Lower lobe of right lung (tissue), 2 donors: ENCODE measurements around the gene BTNL9. TPM values are rescaled to one million over a fixed set of nuclear protein-coding genes. Genes with fewer than 3 reads are reported as not detected.

Experiments used
- ATAC-seq, 2 donors: fragments of 200-7000 bp; cut with Tn5 transposase; one replicate each; pipeline ENCODE4 v1.9.1; 2020 to 2022; ENCODE audit warnings: mild to moderate bottlenecking in 2 of 2, moderate library complexity in 2 of 2
- DNase-seq: peaks from one replicate; pipeline ENCODE4 v3.0.0-alpha.2; 2020
- H3K27ac ChIP-seq: fragments of 200-600 bp; one replicate; pipeline ENCODE4 v1.8.0; 2022
- H3K27me3 ChIP-seq: fragments of 200-600 bp; one replicate; pipeline ENCODE4 v1.8.0; 2022; ENCODE audit warnings: low read depth
- H3K36me3 ChIP-seq: fragments of 200-600 bp; one replicate; pipeline ENCODE4 v1.8.0; 2022; ENCODE audit warnings: mild to moderate bottlenecking
- H3K4me1 ChIP-seq: fragments of 200-600 bp; one replicate; pipeline ENCODE4 v1.8.0; 2022
- H3K4me3 ChIP-seq: fragments of 200-600 bp; one replicate; pipeline ENCODE4 v1.8.0; 2022; ENCODE audit warnings: mild to moderate bottlenecking
- H3K9me3 ChIP-seq: fragments of 200-600 bp; one replicate; pipeline ENCODE4 v1.8.0; 2022
- CTCF ChIP-seq: fragments of 200-600 bp; IDR thresholded peaks from one replicate; pipeline ENCODE4 v1.8.0; 2022; ENCODE audit warnings: antibody characterized with exemption, mild to moderate bottlenecking
- intact Hi-C: fragments of 100-400 bp; cut with DNase I; formaldehyde crosslinking; loops from one replicate; pipeline ENCODE4 v1.11.0; 2022
- total RNA-seq: library from RNA; stranded (reverse); fragmentation: NEBNext Ultra II Directional; extraction: Animal tissue kit (Norgen Biotek cat#: 25700); gene quantifications from one replicate; pipeline ENCODE4 v1.2.1, GENCODE V29; 2021
- donor health status: DM: no; HTN: yes; CAD: no; lungs with severe emphysema.

Gene BTNL9
- total RNA-seq, 1 donor from 2014 or later: 125 TPM

DNA sequence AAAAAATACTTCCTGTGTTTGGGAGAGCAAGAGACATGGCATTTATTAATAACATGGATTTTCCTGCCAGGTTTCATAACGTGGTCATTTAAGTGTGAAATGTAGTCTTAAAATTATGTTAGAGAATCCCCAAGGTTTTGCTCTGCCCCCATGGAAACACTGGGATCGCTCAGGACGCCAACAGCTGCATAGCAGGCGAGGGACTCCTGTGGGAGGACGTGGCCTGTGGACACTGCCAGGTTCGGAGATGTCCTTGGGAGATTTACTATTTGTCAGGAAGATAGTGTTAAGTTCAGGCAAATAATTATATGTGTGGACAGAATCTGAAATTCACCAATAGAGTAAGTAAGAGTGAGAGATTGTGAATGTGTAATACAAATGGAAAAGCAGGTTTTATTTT, 977 bp downstream of the BTNL9 start:
- no peak for TF ChIP-seq CTCF
- ATAC-seq (no peak), DNase-seq (no peak)
- Histone ChIP-seq H3K27me3 (peaks cover 14% of the 10 kb centered on the region), H3K4me1 (peaks cover 5% of the 10 kb centered on the region), H3K4me3 (peak overlapping the region; percentile 47), H3K9me3 (no peaks in the 10 kb centered on the region), H3K36me3 (no peaks in the 10 kb centered on the region), H3K27ac (peak overlapping the region; percentile 81)
- intact Hi-C loops: no loop called here

GRCh38 chr5:181042036-181042713, 2.1 kb downstream of the BTNL9 start:
- DNase-seq (no peak), ATAC-seq (no peak)
- TF ChIP-seq CTCF: no peak
- Histone ChIP-seq H3K27ac (peak overlapping the region; percentile 81), H3K36me3 (no peaks in the 10 kb centered on the region), H3K9me3 (no peaks in the 10 kb centered on the region), H3K27me3 (peaks cover 19% of the 10 kb centered on the region), H3K4me1 (peaks cover 5% of the 10 kb centered on the region), H3K4me3 (peak overlapping the region; percentile 47)
- intact Hi-C loops: no loop called here

DNA sequence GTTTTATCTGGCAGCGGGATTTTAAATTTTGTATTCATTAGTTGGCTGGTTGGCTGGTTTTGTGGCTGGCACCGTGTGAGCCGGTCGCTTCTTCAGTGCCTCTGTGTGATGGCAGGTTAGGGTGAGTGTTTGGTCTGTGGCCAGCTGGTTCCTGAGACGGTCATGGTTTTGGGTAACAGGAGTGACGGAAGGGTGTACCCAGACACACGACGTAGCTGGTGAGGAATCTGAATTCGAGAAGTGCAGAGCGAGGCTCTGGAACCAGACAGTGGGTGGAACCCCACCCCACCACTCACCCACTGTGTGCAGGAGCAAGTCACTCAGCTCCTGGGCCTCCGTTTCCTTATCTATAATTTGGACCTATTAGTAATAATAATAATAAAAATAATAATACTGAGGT, 2.7 kb downstream of the BTNL9 start:
- peak overlapping the region; percentile 47 for H3K4me3 ChIP-seq
- no peak for TF ChIP-seq CTCF
- intact Hi-C loops: no loop called here

DNA sequence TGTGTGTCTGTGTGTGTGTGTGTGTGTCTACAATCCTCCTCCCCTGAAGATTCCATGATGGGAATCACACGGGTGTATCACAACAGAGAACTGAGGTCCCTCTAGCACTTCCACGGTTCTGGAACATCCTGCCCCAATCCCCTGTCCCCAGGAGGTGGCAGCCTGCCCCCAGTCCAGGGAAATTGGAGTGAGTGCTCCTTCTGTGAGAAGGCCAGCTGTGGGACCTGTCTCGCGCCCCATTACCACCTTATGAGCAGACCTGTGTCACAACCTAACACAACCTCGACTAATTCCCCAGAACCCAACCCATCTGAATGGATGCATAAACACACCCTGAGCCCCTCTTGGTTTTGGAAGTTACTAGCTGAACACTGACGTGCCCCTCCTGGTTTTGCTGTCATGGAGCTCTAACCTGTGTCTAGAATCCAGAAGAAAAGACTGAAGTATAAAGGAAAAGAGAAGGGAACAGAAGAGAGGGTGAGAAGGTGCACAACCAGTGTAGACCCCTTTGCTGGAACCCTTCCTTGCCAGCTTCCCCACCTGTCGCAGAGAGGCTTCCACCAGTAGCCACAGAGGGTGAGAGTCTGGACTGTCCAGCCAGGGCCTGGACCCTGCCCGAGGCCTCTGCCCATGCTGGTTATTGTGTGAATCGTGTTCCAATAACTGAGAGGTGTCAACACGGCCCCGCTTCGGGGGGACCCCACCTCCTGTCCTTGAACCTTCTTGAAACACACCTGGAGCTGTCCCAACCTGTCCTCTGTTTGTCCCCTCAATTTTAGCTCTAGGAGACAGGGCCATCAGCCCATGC, 3.4 kb downstream of the BTNL9 start:
- H3K36me3 ChIP-seq: no peaks in the 10 kb centered on the region
- H3K27me3 ChIP-seq: peaks cover 31% of the 10 kb centered on the region
- intact Hi-C loops: no loop called here
- H3K4me1 ChIP-seq: peaks cover 5% of the 10 kb centered on the region
- no peak for TF ChIP-seq CTCF
- H3K9me3 ChIP-seq: no peaks in the 10 kb centered on the region
- ATAC-seq (peak; percentile 20 to 35), DNase-seq (no peak)
- H3K4me3 ChIP-seq: peak overlapping the region; percentile 47
- peak overlapping the region; percentile 79 for H3K27ac ChIP-seq

More for the DNA sequence above, 2.7 kb downstream of the BTNL9 start:
- H3K9me3 ChIP-seq: no peaks in the 10 kb centered on the region
- DNase-seq (no peak), ATAC-seq (no peak)
- H3K36me3 ChIP-seq: no peaks in the 10 kb centered on the region
- H3K4me1 ChIP-seq: peaks cover 5% of the 10 kb centered on the region
- peaks cover 23% of the 10 kb centered on the region for H3K27me3 ChIP-seq
- H3K27ac ChIP-seq: peak overlapping the region; percentile 81

DNA sequence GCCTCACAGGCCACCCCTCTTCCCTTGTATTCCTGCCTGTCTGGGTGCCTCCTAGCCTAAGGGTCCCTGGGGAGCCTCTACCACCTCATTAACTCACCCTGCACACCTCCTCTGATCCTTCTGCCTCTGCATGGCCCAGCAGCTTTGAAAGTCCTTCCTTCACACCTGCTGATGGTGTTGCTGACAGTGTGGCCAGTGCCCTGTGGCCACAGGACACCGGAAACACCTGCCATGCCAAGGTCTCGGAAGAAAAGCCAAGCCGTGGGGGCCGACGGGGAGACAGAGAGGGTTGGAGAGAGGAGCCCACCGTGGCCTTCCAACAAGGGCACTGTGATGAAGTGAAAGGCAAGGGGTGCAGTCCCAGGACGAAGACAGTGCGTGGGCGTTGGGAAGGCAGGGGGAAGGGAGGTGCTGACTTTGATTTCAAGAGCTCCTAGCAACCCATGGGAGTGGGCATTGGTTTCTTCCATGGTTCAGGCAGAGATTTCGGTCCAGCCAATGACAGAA, 4.1 kb downstream of the BTNL9 start:
- no peak for TF ChIP-seq CTCF
- intact Hi-C loops: no loop called here
- ATAC-seq (no peak), DNase-seq (no peak)
- Histone ChIP-seq H3K4me1 (peaks cover 5% of the 10 kb centered on the region), H3K27ac (peak overlapping the region; percentile 79), H3K9me3 (no peaks in the 10 kb centered on the region), H3K36me3 (no peaks in the 10 kb centered on the region), H3K27me3 (peaks cover 34% of the 10 kb centered on the region), H3K4me3 (peak overlapping the region; percentile 47)
